Endodermal cell (in vitro differentiated cells): ENCODE data around the gene TTLL12. TPM values are rescaled to one million over a fixed set of nuclear protein-coding genes. Genes with fewer than 3 reads are reported as not detected.

Source experiments
- DNase-seq: peaks from one replicate; pipeline ENCODE4 v3.0.0-alpha.2; 2017
- H3K27ac ChIP-seq: 2 replicates; pipeline ENCODE4 v1.5.1; 2013; ENCODE audit warnings: mild to moderate bottlenecking, low read depth, low read length, moderate library complexity
- H3K27me3 ChIP-seq: 2 replicates; pipeline ENCODE4 v1.6.1; 2013; ENCODE audit warnings: mild to moderate bottlenecking, low read length, moderate library complexity; ENCODE audit not compliant: insufficient read depth, control insufficient read depth, poor library complexity, severe bottlenecking
- H3K36me3 ChIP-seq: 2 replicates; pipeline ENCODE4 v1.7.0; 2013; ENCODE audit warnings: mild to moderate bottlenecking, low read length, moderate library complexity; ENCODE audit not compliant: control insufficient read depth, insufficient read depth
- H3K4me1 ChIP-seq: one replicate; pipeline ENCODE4 v1.7.0; 2013; ENCODE audit warnings: low read length; ENCODE audit not compliant: control insufficient read depth, insufficient read depth
- H3K4me3 ChIP-seq: 2 replicates; pipeline ENCODE4 v1.5.1; 2013; ENCODE audit warnings: mild to moderate bottlenecking, low read length, moderate library complexity
- H3K9ac ChIP-seq: 2 replicates; pipeline ENCODE4 v1.6.1; 2013; ENCODE audit warnings: mild to moderate bottlenecking, low read length, moderate library complexity; ENCODE audit not compliant: poor library complexity, severe bottlenecking; ENCODE audit errors: extremely low read depth
- H3K9me3 ChIP-seq: 2 replicates; pipeline ENCODE4 v1.6.1; 2013; ENCODE audit warnings: mild to moderate bottlenecking, low read length, moderate library complexity; ENCODE audit not compliant: control insufficient read depth
- H3K27ac Mint-ChIP-seq: 2 replicates; pipeline ENCODE4 v1.8.0; 2020; ENCODE audit warnings: mixed read lengths
- H3K27me3 Mint-ChIP-seq: 2 replicates; pipeline ENCODE4 v1.8.0; 2021; ENCODE audit warnings: mild to moderate bottlenecking, mixed read lengths; ENCODE audit not compliant: insufficient read depth
- H3K36me3 Mint-ChIP-seq: 2 replicates; pipeline ENCODE4 v1.8.0; 2020; ENCODE audit warnings: low read depth, mixed read lengths
- H3K4me1 Mint-ChIP-seq: 2 replicates; pipeline ENCODE4 v1.8.0; 2020; ENCODE audit warnings: mixed read lengths
- H3K4me3 Mint-ChIP-seq: 2 replicates; pipeline ENCODE4 v1.8.0; 2020; ENCODE audit warnings: mild to moderate bottlenecking, moderate library complexity, mixed read lengths
- H3K9me3 Mint-ChIP-seq: 2 replicates; pipeline ENCODE4 v1.8.0; 2020; ENCODE audit warnings: mild to moderate bottlenecking, mixed read lengths
- CTCF ChIP-seq: fragments of 200-600 bp; sonication (generic); conservative IDR thresholded peaks from 2 replicates; pipeline ENCODE4 v1.5.0; 2021; ENCODE audit warnings: antibody characterized with exemption, mild to moderate bottlenecking
- WGBS, 2 experiments: methylation state at CpG; one replicate each; pipeline versions ENCODE4 v1.1.5 to v1.1.7; 2013; ENCODE audit warnings: missing lambda C conversion rate in 2 of 2, mixed read lengths in 1 of 2; ENCODE audit not compliant: insufficient coverage in 1 of 2, insufficient read length in 1 of 2; 5-methylcytosine and 5-hydroxymethylcytosine counted together
- total RNA-seq, 2 donors: library from RNA; stranded (reverse); fragmentation: NEBNext Ultra II Directional in 1 of 2; extraction: Animal tissue kit (Norgen Biotek cat#: 25700) in 1 of 2; gene quantifications; 2 replicates in 1 of 2; 3 replicates in 1 of 2; pipeline ENCODE4 v1.2.1, GENCODE V29; 2021

Gene TTLL12
- total RNA-seq, 2 donors from 2014 or later: 49.8 to 71.0 TPM

- TF ChIP-seq CTCF: no peak
- H3K9ac ChIP-seq: no peak overlapping the region
- Mint-ChIP-seq H3K9me3 (no peaks in the 10 kb centered on the region), H3K4me3 (no peak overlapping the region), H3K27me3 (no peaks in the 10 kb centered on the region), H3K27ac (no peak overlapping the region), H3K36me3 (peaks cover 62% of the 10 kb centered on the region), H3K4me1 (no peaks in the 10 kb centered on the region)
- H3K27ac ChIP-seq: no peak overlapping the region
- H3K4me3 ChIP-seq: no peak overlapping the region
- H3K4me1 ChIP-seq: no peaks in the 10 kb centered on the region
- no peak for DNase-seq
- H3K27me3 ChIP-seq: no peaks in the 10 kb centered on the region
- WGBS, 2 experiments: 87 to 93% methylated on average over 6 to 7 of the region's 7 CpGs
- peaks cover 42% of the 10 kb centered on the region for H3K36me3 ChIP-seq
- H3K9me3 ChIP-seq: no peaks in the 10 kb centered on the region
Measured at GRCh38 chr22:43177479-43177878, 9.5 kb downstream of the TTLL12 start.

GRCh38 chr22:43176090-43176489, 10.8 kb downstream of the TTLL12 start:
- Histone ChIP-seq H3K4me3 (no peak overlapping the region), H3K27me3 (no peaks in the 10 kb centered on the region), H3K4me1 (no peaks in the 10 kb centered on the region), H3K9ac (no peak overlapping the region), H3K36me3 (peaks cover 47% of the 10 kb centered on the region), H3K27ac (no peak overlapping the region), H3K9me3 (no peaks in the 10 kb centered on the region)
- Mint-ChIP-seq H3K4me1 (no peaks in the 10 kb centered on the region), H3K9me3 (no peaks in the 10 kb centered on the region), H3K36me3 (peaks cover 62% of the 10 kb centered on the region), H3K27me3 (no peaks in the 10 kb centered on the region), H3K4me3 (no peak overlapping the region), H3K27ac (no peak overlapping the region)
- no peak for DNase-seq
- WGBS, 2 experiments: 91 to 97% methylated on average over 9 to 15 of the region's 15 CpGs
- TF ChIP-seq CTCF: no peak

GRCh38 chr22:43174941-43175531, 11.9 kb downstream of the TTLL12 start:
- no peaks in the 10 kb centered on the region for H3K27me3 ChIP-seq
- no peak overlapping the region for H3K27ac ChIP-seq
- H3K4me3 ChIP-seq: no peak overlapping the region
- WGBS, 2 experiments: 92 to 95% methylated on average over 4 to 9 of the region's 9 CpGs
- TF ChIP-seq CTCF: no peak
- H3K27ac Mint-ChIP-seq: no peak overlapping the region
- H3K9ac ChIP-seq: no peak overlapping the region
- H3K4me1 Mint-ChIP-seq: no peaks in the 10 kb centered on the region
- H3K4me1 ChIP-seq: no peaks in the 10 kb centered on the region
- H3K9me3 Mint-ChIP-seq: no peaks in the 10 kb centered on the region
- H3K27me3 Mint-ChIP-seq: no peaks in the 10 kb centered on the region
- DNase-seq: no peak
- H3K36me3 ChIP-seq: peaks cover 48% of the 10 kb centered on the region
- no peak overlapping the region for H3K4me3 Mint-ChIP-seq
- peaks cover 60% of the 10 kb centered on the region for H3K36me3 Mint-ChIP-seq
- H3K9me3 ChIP-seq: no peaks in the 10 kb centered on the region
